ENCODE data around the gene C14orf132.

DNA sequence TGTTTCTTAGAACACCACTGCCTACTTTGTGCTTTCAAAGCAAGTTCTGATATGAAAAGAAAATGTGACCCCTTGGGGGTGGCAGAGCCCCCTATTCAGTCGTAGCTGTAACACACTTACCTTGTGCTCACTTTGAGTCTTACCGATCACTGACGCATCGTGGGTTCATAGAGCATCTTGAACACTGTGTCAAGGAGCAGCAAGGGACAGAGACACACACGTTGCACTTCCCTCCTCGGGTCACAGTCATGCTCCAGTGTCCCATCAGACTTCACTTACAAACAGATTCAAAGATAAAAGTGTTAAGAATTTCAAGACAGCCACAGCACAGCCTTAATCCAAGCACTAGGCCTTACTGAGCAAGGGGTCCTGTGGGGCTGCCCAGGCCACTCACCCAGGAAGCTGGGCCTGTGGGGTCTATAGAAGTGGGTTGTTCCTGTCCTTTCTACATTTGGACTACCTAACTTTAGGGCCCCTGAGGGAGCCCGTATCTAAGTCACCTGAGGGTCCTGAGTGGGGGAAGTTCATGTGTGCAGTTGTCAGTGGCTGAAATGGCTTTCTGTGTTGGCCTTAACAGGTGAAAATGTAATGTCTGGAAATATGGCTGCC, 90.1 kb downstream of the C14orf132 start:
- TF ChIP-seq, protein P1, sequence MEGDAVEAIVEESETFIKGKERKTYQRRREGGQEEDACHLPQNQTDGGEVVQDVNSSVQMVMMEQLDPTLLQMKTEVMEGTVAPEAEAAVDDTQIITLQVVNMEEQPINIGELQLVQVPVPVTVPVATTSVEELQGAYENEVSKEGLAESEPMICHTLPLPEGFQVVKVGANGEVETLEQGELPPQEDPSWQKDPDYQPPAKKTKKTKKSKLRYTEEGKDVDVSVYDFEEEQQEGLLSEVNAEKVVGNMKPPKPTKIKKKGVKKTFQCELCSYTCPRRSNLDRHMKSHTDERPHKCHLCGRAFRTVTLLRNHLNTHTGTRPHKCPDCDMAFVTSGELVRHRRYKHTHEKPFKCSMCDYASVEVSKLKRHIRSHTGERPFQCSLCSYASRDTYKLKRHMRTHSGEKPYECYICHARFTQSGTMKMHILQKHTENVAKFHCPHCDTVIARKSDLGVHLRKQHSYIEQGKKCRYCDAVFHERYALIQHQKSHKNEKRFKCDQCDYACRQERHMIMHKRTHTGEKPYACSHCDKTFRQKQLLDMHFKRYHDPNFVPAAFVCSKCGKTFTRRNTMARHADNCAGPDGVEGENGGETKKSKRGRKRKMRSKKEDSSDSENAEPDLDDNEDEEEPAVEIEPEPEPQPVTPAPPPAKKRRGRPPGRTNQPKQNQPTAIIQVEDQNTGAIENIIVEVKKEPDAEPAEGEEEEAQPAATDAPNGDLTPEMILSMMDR (IDR thresholded peaks at IDR 0.05), result no peak
- TF ChIP-seq POLR2A (IDR thresholded peaks at IDR 0.05) (no peak), EP300 (IDR thresholded peaks at IDR 0.05) (no peak), POLR2AphosphoS5 (IDR thresholded peaks at IDR 0.05) (no peak)
